GM12864 (cell line): ENCODE results near the gene PDLIM1.

Source experiments
- DNase-seq: peaks from one replicate; pipeline ENCODE4 v3.0.0-alpha.2; 2011; ENCODE audit warnings: low read depth
- H3K4me3 ChIP-seq: 2 replicates; pipeline ENCODE4 v1.5.1; 2011; ENCODE audit warnings: mild to moderate bottlenecking, low read depth, low read length, control low read depth
- CTCF ChIP-seq: IDR thresholded peaks from 2 replicates; pipeline ENCODE4 v1.5.1; 2011; ENCODE audit warnings: low read depth, mild to moderate bottlenecking, moderate library complexity, low read length, control low read depth, inconsistent platforms; ENCODE audit errors: missing control alignments

The PDLIM1 gene

GRCh38 chr10:95306851-95307250 lies 16.0 kb upstream of the PDLIM1 start:
- H3K4me3 ChIP-seq, result no peak overlapping the region
- no peak for DNase-seq
- no peak for TF ChIP-seq CTCF

GRCh38 chr10:95306318-95306650 lies 15.5 kb upstream of the PDLIM1 start:
- TF ChIP-seq CTCF, result no peak
- no peak for DNase-seq
- no peak overlapping the region for H3K4me3 ChIP-seq

DNA sequence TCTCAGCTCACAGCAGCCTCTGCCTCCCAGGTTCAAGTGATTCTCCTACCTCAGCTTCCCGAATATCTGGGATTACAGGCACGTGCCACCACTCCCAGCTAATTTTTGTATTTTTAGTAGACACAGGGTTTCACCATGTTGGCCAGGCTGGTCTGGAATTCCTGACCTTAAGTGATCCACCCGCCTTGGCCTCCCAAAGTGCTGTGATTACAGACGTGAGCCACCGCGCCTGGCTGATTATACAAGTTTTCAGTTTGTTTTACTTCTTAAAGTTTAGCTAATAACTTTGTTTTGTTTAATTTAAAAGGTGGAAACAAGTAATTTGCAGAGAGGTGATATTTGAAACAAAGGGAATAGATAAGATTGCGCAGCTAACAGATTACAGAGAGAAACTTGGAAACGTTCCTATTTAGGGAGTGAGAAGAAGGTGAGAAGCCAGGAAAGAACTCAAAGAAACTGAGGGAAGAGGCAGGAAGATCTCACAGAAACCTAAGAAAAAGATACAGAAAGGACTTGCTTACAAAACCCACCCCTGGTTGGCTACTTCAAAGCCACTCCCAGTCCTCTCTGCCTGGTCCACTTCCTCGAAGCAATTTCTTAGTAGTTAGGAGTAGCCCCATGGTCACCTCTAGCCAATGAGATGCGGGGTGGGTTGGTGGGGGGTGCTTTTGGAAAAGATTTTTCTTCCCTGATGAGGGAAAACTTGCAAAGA lies 15.0 kb upstream of the PDLIM1 start:
- no peak for DNase-seq
- no peak overlapping the region for H3K4me3 ChIP-seq
- TF ChIP-seq CTCF, result no peak

DNA sequence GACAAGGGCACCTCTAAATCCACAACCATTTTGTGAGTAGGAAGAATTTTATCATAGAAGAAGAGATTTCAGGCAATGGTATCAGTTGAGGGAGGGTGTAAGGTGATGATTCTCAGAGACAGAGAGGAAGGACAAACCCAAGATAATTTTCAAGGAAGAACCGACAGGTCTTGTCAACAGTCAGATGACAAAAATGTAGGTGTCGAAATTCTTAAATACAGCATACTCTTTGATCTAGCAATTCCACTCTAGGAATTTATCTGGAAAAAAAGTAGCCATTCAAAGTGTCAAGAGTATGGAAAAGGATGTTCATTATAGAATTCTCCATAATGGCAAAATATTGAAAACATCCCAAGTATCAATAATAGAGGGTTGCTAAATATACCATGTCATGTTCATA lies 14.2 kb upstream of the PDLIM1 start:
- no peak overlapping the region for H3K4me3 ChIP-seq
- TF ChIP-seq CTCF, result no peak
- no peak for DNase-seq

GRCh38 chr10:95304463-95304862 lies 13.7 kb upstream of the PDLIM1 start:
- TF ChIP-seq CTCF, result no peak
- H3K4me3 ChIP-seq, result no peak overlapping the region
- no peak for DNase-seq

- no peak for TF ChIP-seq CTCF
- no peak for DNase-seq
- H3K4me3 ChIP-seq, result no peak overlapping the region
Observed at GRCh38 chr10:95303950-95304349, 13.1 kb upstream of the PDLIM1 start.

DNA sequence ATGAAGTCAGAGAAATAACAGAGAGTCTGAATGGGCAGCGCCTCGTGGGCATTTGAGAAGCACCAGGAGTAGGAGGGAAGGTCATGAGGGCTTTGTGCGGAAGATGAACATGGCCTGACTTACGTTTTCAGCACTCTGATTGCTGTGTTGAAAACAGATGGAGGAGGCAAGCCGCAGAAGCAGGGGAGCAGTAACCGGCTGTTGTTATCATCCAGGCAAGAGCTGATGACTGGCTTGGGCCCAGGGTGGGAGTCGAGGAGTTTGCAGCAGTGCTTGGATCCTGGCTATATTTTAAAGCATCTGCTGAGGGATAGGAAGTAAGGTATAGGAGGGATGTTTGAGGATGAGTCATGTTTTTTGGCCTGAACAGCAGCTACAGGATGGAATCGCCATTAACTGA lies 12.7 kb upstream of the PDLIM1 start:
- H3K4me3 ChIP-seq, result no peak overlapping the region
- TF ChIP-seq CTCF, result no peak
- no peak for DNase-seq
